AG04449 (cell line): Measurements from ENCODE around the gene PPP1R14D.
"Not testable (repeated sequence)": the region's sequence is repeated elsewhere in the genome, so short reads cannot be mapped to it uniquely, and the experiment has no call there.

Source experiments
- CTCF ChIA-PET: fragments of 350-600 bp; formaldehyde crosslinking; extraction: SDS; loops from one replicate; lab custom pipeline; 2021; ENCODE audit warnings: antibody characterized with exemption; lab: Yijun Ruan, JAX
- POLR2A ChIA-PET: fragments of 400-600, 350-600 bp; formaldehyde crosslinking; extraction: SDS; loops from one replicate; lab custom pipeline; 2020; ENCODE audit warnings: antibody characterized with exemption, inconsistent platforms; lab: Yijun Ruan, JAX
- DNase-seq: peaks from one replicate; pipeline ENCODE4 v3.0.0-alpha.2; 2010; ENCODE audit warnings: low read depth, low spot score
- H3K4me3 ChIP-seq: 2 replicates; pipeline ENCODE4 v1.5.1; 2011; ENCODE audit warnings: low read depth, mild to moderate bottlenecking, control low read depth, low read length
- CTCF ChIP-seq: IDR thresholded peaks from one replicate; pipeline ENCODE4 v1.5.1; 2011; ENCODE audit warnings: mild to moderate bottlenecking, moderate library complexity, low read length, control low read depth, inconsistent platforms; ENCODE audit not compliant: insufficient read depth; ENCODE audit errors: missing control alignments

PPP1R14D gene

GRCh38 chr15:40871749-40872617, 43.5 kb upstream of the PPP1R14D start:
- CTCF ChIA-PET, result interaction anchor here (1.5 kb wide), 1 partner anchor 23 kb away, joined by 7 read pairs; the partner anchor contains the start of gene VPS18
- H3K4me3 ChIP-seq, result no peak overlapping the region
- no peak for TF ChIP-seq CTCF
- POLR2A ChIA-PET, result no interaction called here
- DNase-seq, result no peak

DNA sequence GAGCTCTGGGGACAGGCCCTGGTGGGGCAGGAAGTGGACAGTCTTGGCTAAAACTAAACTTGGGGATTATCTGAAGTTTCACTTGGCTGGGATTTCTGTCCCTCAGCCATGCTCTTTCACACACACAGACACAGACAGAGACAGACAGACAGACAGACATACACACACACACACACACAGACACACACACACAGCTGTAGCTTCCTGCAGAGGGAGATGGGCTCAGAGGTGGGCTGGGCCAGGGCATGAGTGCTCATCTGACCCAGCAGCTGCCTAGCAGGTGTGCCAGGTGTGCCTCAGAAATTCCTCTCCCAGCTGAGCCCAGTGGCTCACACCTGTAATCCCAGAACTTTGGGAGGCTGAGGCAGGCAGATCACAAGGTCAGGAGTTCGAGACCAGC, 42.2 kb upstream of the PPP1R14D start:
- ChIA-PET CTCF (interaction anchor here (1.1 to 1.5 kb wide), 3 partner anchors 23 to 176 kb away, joined by 3 to 7 read pairs (median 5); partner anchors contain the start of genes RAD51 and VPS18), POLR2A (no interaction called here)
- no peak overlapping the region for H3K4me3 ChIP-seq
- TF ChIP-seq CTCF, result no peak
- no peak for DNase-seq

GRCh38 chr15:40869686-40870085, 41.2 kb upstream of the PPP1R14D start:
- no peak for TF ChIP-seq CTCF
- ChIA-PET CTCF (interaction anchor here (1.1 to 1.5 kb wide), 2 partner anchors 24 to 175 kb away, joined by 3 to 5 read pairs; partner anchors contain the start of genes RAD51 and VPS18), POLR2A (no interaction called here)
- H3K4me3 ChIP-seq, result no peak overlapping the region
- no peak for DNase-seq

DNA sequence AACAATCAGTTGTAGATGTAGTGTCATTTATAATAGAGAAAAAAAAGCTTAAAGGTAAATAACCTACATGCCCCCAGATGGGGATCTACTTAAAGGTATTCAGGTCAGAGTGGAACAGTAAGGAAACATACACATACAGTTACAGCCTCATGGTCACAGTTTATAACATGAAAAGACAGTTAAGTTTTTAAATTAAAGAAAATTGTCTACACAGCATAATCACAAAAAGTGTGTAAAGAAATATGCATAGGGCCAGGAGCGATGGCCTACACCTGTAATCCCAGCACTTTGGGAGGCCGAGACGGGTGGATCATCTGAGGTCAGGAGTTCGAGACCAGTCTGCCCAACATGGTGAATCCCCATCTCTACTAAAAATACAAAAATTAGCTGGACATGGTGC, 38.7 kb upstream of the PPP1R14D start:
- CTCF ChIA-PET, result interaction anchor here (1.1 kb wide), 1 partner anchor 27 kb away, joined by 3 read pairs; the partner anchor contains the start of gene VPS18
- POLR2A ChIA-PET, result no interaction called here
- TF ChIP-seq CTCF, result no peak
- H3K4me3 ChIP-seq, result no peak overlapping the region
- DNase-seq, result no peak

GRCh38 chr15:40863660-40864270, 35.3 kb upstream of the PPP1R14D start:
- ChIA-PET CTCF (interaction anchor here (0.8 to 1.5 kb wide), 2 partner anchors 37 to 274 kb away, joined by 4 read pairs; no protein-coding TSS in a partner anchor), POLR2A (no interaction called here)
- DNase-seq, result no peak
- no peak for TF ChIP-seq CTCF
- H3K4me3 ChIP-seq, result no peak overlapping the region

DNA sequence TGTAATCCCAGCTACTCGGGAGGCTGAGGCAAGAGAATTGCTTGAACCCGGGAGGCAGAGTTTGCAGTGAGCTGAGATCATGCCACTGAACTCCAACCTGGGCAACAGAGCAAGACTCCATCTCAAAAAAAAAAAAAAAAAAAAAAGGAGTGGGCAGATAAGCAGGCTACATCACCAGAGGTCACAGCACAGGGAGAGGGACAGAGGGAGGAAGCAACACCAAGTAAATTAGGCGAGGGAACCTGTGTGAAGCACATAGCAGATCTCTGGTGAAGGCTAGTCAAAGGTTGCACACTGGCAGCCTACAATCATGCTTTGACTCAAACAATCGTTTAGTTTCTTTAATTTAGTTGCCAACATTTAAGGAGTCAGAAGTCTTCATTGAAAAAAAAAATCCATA, 32.6 kb upstream of the PPP1R14D start:
- DNase-seq, POLR2A ChIA-PET, CTCF ChIA-PET, H3K4me3 ChIP-seq: not testable (repeated sequence)
